NB4 (cell line): ENCODE measurements around the gene FSCB.

Experiments
- CTCF ChIP-seq: IDR thresholded peaks from one replicate; pipeline ENCODE4 v1.5.1; 2012; ENCODE audit warnings: low read depth, low read length
- POLR2A ChIP-seq: IDR thresholded peaks from 2 replicates; pipeline ENCODE4 v1.6.1; 2011; ENCODE audit warnings: mild to moderate bottlenecking; ENCODE audit not compliant: insufficient read length; ENCODE audit errors: extremely low read depth
- TF ChIP-seq, protein P1 (sequence below): IDR thresholded peaks from 2 replicates; pipeline ENCODE4 v1.6.1; 2011; ENCODE audit warnings: low read depth, low read length

- TF ChIP-seq POLR2A (no peak), CTCF (no peak)
- TF ChIP-seq, protein P1, sequence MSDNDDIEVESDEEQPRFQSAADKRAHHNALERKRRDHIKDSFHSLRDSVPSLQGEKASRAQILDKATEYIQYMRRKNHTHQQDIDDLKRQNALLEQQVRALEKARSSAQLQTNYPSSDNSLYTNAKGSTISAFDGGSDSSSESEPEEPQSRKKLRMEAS, result no peak
Observed at GRCh38 chr14:44468771-44469170, 38.3 kb downstream of the FSCB start.
